Ascending aorta (tissue), 2 donors: ENCODE measurements around the gene FABP3. TPM values are rescaled to one million over a fixed set of nuclear protein-coding genes. Genes with fewer than 3 reads are reported as not detected.
"Not testable (repeated sequence)": the region's sequence is repeated elsewhere in the genome, so short reads cannot be mapped to it uniquely, and the experiment has no call there.

Experiments used
- DNase-seq, 2 donors: peaks; one replicate each; pipeline ENCODE4 v3.0.0-alpha.2; 2019; ENCODE audit warnings: low spot score in 2 of 2
- H3K27ac ChIP-seq, 2 donors: fragments of 200-600 bp; sonication (generic); one replicate each; pipeline ENCODE4 v1.5.1; 2016 to 2017; ENCODE audit warnings: mild to moderate bottlenecking in 1 of 2
- H3K27me3 ChIP-seq: fragments of 200-600 bp; sonication (generic); one replicate; pipeline ENCODE4 v1.5.1; 2017
- H3K36me3 ChIP-seq, 2 donors: fragments of 200-600 bp; sonication (generic); one replicate each; pipeline ENCODE4 v1.5.1; 2016
- H3K4me1 ChIP-seq, 2 donors: fragments of 200-600 bp; sonication (generic); one replicate each; pipeline ENCODE4 v1.5.1; 2016 to 2017; ENCODE audit warnings: mild to moderate bottlenecking in 1 of 2
- H3K4me3 ChIP-seq, 2 donors: fragments of 200-600 bp; sonication (generic); one replicate each; pipeline ENCODE4 v1.5.1; 2016 to 2017; ENCODE audit warnings: mild to moderate bottlenecking in 1 of 2
- H3K9me3 ChIP-seq, 2 donors: fragments of 200-600 bp; sonication (generic); one replicate each; pipeline ENCODE4 v1.5.1; 2016
- CTCF ChIP-seq, 3 experiments: fragments of 200-600 bp in 2 of 3; fragments of 450-650 bp in 1 of 3; sonication (generic) in 2 of 3; IDR thresholded peaks; one replicate each; pipeline ENCODE4 v1.5.1; 2016 to 2019; ENCODE audit warnings: antibody characterized with exemption in 3 of 3, mild to moderate bottlenecking in 1 of 3, moderate library complexity in 1 of 3
- intact Hi-C: fragments of 100-400 bp; cut with DNase I; formaldehyde crosslinking; loops from one replicate; pipeline ENCODE4 v1.15.1; 2023
- total RNA-seq: library from RNA; depleted of rRNA; stranded (reverse); fragments of >200 nt; gene quantifications from one replicate; pipeline ENCODE4 v1.1.0, GENCODE V29; 2016

The FABP3 gene
- total RNA-seq, 1 donor from 2014 or later = 24.2 TPM

GRCh38 chr1:31389616-31390015, 16.7 kb upstream of the FABP3 start:
- DNase-seq = no peak
- no peak for TF ChIP-seq CTCF (IDR thresholded peaks at IDR 0.05)
- peaks cover 0 to 3% of the 10 kb centered on the region in 2 donors for H3K4me1 ChIP-seq
- no peaks in the 10 kb centered on the region for H3K9me3 ChIP-seq
- H3K4me3 ChIP-seq = no peak overlapping the region
- no peak overlapping the region for H3K27ac ChIP-seq
- no peaks in the 10 kb centered on the region for H3K36me3 ChIP-seq
- intact Hi-C loops = no loop called here
- H3K27me3 ChIP-seq = no peaks in the 10 kb centered on the region

GRCh38 chr1:31387612-31388011, 14.7 kb upstream of the FABP3 start:
- H3K4me3 ChIP-seq = no peak overlapping the region
- intact Hi-C loops = no loop called here
- DNase-seq = no peak
- H3K27ac ChIP-seq = no peak overlapping the region
- H3K4me1 ChIP-seq = no peaks in the 10 kb centered on the region
- TF ChIP-seq CTCF (IDR thresholded peaks at IDR 0.05) = no peak
- no peaks in the 10 kb centered on the region for H3K9me3 ChIP-seq
- H3K27me3 ChIP-seq = no peaks in the 10 kb centered on the region
- no peaks in the 10 kb centered on the region for H3K36me3 ChIP-seq

- H3K4me3 ChIP-seq, intact Hi-C loops, H3K27me3 ChIP-seq, H3K9me3 ChIP-seq, H3K27ac ChIP-seq, DNase-seq, H3K4me1 ChIP-seq, H3K36me3 ChIP-seq: not testable (repeated sequence)
These were observed 13.8 kb upstream of the FABP3 start for GRCh38 chr1:31386576-31387243.

- H3K9me3 ChIP-seq = no peaks in the 10 kb centered on the region
- DNase-seq = no peak
- no peaks in the 10 kb centered on the region for H3K27me3 ChIP-seq
- no peaks in the 10 kb centered on the region for H3K36me3 ChIP-seq
- peaks cover 0 to 8% of the 10 kb centered on the region in 2 donors for H3K4me1 ChIP-seq
- H3K27ac ChIP-seq = no peak overlapping the region
- intact Hi-C loops = no loop called here
- no peak for TF ChIP-seq CTCF (IDR thresholded peaks at IDR 0.05)
- no peak overlapping the region for H3K4me3 ChIP-seq
These were observed 11.1 kb upstream of the FABP3 start for GRCh38 chr1:31383967-31384366.

- TF ChIP-seq CTCF (IDR thresholded peaks at IDR 0.05) = no peak
- H3K9me3 ChIP-seq = no peaks in the 10 kb centered on the region
- intact Hi-C loops = no loop called here
These were observed 9.6 kb upstream of the FABP3 start for GRCh38 chr1:31382379-31382989.

GRCh38 chr1:31381394-31382294, 8.8 kb upstream of the FABP3 start:
- TF ChIP-seq CTCF (IDR thresholded peaks at IDR 0.05) = no peak
- H3K27ac ChIP-seq = no peak overlapping the region
- H3K4me3 ChIP-seq = no peak overlapping the region
- intact Hi-C loops = no loop called here
- H3K4me1 ChIP-seq = peaks cover 0 to 8% of the 10 kb centered on the region in 2 donors
- H3K36me3 ChIP-seq = no peaks in the 10 kb centered on the region
- no peaks in the 10 kb centered on the region for H3K9me3 ChIP-seq
- no peak for DNase-seq
- H3K27me3 ChIP-seq = no peaks in the 10 kb centered on the region

More at GRCh38 chr1:31382379-31382989, 9.6 kb upstream of the FABP3 start:
- Histone ChIP-seq H3K27me3 (no peaks in the 10 kb centered on the region), H3K4me3 (no peak overlapping the region), H3K27ac (no peak overlapping the region), H3K4me1 (peaks cover 0 to 8% of the 10 kb centered on the region in 2 donors), H3K36me3 (no peaks in the 10 kb centered on the region)
- DNase-seq = no peak
